GM19463 (cell line): ENCODE results near the gene PPRC1.
A peak's percentile ranks its signal among the peaks of the same experiment; 100 is the strongest.

ENCODE experiments used
- ATAC-seq: cut with Tn5 transposase; IDR thresholded peaks from one replicate; pipeline ENCODE4 v1.9.1; 2021; ENCODE audit warnings: mild to moderate bottlenecking, moderate library complexity; ENCODE audit not compliant: unreplicated experiment

The PPRC1 gene, protein sequence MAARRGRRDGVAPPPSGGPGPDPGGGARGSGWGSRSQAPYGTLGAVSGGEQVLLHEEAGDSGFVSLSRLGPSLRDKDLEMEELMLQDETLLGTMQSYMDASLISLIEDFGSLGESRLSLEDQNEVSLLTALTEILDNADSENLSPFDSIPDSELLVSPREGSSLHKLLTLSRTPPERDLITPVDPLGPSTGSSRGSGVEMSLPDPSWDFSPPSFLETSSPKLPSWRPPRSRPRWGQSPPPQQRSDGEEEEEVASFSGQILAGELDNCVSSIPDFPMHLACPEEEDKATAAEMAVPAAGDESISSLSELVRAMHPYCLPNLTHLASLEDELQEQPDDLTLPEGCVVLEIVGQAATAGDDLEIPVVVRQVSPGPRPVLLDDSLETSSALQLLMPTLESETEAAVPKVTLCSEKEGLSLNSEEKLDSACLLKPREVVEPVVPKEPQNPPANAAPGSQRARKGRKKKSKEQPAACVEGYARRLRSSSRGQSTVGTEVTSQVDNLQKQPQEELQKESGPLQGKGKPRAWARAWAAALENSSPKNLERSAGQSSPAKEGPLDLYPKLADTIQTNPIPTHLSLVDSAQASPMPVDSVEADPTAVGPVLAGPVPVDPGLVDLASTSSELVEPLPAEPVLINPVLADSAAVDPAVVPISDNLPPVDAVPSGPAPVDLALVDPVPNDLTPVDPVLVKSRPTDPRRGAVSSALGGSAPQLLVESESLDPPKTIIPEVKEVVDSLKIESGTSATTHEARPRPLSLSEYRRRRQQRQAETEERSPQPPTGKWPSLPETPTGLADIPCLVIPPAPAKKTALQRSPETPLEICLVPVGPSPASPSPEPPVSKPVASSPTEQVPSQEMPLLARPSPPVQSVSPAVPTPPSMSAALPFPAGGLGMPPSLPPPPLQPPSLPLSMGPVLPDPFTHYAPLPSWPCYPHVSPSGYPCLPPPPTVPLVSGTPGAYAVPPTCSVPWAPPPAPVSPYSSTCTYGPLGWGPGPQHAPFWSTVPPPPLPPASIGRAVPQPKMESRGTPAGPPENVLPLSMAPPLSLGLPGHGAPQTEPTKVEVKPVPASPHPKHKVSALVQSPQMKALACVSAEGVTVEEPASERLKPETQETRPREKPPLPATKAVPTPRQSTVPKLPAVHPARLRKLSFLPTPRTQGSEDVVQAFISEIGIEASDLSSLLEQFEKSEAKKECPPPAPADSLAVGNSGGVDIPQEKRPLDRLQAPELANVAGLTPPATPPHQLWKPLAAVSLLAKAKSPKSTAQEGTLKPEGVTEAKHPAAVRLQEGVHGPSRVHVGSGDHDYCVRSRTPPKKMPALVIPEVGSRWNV (N-terminal part only)

DNA sequence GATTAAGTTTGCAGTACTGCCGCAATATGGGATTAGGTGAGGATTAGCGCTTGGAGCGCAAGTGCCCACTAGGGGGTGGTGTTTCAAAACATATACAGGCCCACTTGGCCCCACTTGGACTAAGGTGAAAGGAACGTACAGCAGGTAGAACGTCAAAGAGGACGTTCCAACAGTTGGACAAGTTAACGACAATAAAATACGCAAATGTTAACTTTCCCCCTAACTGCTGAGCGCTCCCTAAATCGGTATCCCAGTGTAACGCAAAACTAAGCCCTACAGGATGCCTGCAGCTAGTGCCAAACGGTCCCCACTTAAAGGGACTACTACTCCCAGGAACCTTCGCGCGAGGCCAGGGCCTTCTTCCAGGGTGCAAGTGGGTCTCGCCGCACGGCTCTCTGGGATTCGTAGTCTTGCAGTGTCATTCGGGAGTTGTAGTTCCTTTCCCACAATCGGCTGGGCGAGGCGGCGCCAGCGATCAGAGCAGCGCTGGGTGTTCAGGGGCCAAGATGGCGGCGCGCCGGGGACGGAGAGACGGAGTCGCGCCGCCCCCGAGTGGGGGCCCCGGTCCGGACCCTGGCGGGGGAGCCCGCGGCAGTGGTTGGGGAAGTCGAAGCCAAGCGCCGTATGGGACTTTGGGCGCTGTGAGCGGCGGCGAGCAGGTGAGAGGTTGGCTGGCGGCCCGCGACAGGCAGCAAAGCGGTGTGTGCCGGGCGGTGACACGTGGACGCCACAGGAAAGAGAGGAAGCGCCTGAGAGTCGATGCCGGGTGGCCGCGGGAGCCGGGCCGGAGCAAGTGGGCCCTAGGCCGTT lies at the start of gene PPRC1:
TSS of gene PPRC1 (plus strand) at position 478 of the 810 bp plus-strand sequence. CDS start at position 507, 29 bp downstream.
- ATAC-seq = peak; percentile 90

DNA sequence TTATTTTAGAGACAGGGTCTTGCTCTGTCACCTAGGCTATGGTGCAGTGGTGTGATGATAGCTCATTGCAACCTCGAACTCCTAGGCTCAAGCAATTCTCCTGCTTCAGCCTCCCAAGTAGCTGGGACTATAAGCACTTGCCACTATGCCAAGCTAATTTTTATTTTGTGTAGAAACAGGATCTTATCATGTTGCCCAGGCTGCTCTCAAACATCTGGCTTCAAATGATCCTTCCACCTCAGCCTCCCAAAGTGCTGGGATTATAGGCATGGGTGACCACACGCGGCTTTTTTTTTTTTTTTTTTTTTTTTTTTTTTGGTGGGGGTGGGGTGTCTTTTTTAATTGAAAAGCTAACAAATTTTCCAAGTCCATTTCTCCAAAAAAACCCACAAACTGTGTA lies 49.3 kb upstream of the PPRC1 start:
- ATAC-seq = no peak

DNA sequence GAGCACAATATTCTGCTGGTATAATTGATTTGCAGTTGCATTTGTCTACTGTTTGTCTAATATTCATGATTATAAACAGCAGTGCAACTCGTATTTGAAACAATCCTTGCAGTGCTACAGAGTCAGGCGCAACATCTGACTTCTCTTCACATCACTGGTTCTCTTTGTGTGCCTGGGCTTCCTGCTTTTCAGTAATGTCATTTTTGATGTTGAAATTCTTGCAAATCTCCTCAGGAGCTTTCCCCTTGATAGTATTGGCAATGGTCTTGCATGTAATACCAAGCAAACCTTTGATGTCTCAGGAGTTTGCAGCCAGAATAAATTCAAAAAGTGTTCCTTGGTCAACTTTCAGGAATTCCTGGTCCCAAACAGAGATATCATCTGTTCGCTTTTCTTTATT lies 47.5 kb upstream of the PPRC1 start:
- ATAC-seq = no peak

DNA sequence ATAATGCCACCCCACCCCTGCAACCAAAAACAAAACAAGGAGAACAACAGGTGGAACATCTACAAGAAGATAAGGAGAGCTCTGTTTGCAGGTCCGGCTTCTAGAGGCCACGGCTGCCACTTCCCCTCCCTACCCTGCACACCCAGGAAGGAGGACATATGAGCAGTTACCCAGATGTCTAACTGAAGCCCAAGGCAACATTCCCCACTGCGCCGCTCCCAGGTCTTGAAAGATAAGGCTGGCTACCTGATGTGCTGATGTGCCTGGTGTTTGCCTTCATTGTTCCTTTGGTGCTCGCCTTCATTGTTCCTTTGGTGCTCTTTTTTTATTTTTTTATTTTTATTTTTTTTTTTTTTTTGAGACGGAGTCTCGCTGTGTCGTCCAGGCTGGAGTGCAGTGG lies 46.6 kb upstream of the PPRC1 start:
- ATAC-seq = no peak

DNA sequence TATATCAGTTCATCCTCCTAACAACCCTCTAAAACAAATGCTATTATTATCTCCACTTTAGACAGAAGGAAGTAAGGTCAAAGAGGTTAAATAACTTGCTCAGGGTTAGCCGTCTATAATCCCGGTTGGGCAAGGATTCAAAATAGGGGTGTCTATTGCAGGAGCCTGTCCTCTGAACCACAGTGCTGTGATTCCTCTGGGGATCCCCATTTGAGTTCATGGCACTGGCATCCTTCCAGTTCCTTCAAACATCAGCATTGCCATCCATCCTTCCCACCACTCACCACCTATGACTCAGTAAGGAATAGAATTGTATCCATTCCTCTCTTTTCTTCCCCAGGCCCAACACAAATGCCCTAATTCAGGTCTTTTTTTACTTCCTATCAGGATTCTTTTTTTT lies 42.1 kb upstream of the PPRC1 start:
- no peak for ATAC-seq

DNA sequence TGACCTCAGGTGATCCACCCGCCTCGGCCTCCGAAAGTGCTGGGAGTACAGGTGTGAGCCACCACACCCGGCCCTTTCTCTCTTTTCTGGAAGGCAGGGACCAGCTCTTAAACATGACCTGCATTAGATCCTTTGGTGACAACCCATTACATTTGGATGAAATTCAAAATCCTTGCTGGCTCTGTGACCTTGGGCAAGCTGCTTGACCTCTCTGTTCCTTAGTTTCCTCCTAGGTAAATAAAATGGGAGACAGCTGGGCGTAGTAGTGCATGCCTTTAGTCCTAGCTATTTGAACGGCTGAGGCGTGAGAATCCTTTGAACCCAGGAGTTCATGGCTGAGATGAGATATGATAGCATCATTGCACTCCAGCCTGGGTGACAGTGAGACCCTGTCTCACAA lies 36.4 kb upstream of the PPRC1 start:
- ATAC-seq = no peak

DNA sequence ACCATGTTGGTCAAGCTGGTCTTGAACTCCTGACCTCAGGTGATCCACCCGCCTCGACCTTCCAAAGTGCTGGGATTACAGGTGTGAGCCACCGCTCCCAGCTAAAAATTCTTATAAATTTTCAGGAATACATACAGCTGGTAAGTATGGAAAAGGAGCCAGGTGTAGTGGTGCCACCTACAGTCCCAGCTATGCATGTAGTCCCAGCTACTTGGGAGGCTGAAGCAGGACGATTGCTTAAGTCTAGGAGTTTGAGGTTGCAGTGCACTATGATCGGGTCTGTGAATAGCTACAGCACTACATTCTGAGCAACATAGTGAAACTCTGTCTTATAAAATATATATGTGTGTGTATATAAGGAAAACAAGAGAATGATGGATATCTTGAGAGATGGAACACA lies 31.7 kb upstream of the PPRC1 start:
- ATAC-seq = no peak

DNA sequence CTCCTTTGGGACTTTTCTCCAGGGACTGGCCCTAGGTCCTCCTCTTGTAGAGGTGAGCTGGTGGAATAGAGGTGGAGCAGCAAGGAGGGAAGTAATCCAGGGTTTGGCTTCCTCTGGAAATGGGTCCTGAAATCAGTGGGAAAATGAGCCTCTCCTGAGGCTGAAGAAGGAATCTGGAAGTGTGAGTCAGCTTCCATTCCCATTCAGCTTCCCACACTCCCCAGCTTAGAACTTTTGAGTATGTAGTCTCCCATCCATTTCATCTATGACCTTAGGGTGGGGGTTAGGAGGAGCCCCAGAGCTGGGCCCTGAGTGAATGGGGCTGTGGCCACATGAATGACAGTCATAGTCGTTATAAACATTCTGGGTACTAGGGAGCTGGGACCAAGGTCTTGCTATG lies 30.4 kb upstream of the PPRC1 start:
- ATAC-seq = no peak

DNA sequence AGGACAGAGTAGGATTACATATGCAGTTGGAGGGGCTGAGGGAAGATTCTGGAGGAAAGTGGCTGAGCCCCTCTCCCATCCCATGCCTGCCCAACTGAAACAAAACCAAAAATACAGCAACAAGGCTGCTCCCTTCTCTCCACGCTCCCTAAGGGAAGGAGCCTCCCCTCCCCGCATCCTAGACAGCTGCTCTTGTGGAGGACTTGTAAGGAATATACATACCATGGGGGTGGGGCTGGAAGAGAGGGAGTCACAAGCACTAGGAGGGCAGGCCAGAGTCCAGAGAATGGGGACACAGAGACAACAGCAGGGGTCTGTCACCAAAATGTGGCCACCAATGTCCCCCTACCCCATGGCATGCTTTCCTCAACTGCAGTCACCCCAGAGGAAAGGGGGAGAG lies 25.8 kb upstream of the PPRC1 start:
- no peak for ATAC-seq

DNA sequence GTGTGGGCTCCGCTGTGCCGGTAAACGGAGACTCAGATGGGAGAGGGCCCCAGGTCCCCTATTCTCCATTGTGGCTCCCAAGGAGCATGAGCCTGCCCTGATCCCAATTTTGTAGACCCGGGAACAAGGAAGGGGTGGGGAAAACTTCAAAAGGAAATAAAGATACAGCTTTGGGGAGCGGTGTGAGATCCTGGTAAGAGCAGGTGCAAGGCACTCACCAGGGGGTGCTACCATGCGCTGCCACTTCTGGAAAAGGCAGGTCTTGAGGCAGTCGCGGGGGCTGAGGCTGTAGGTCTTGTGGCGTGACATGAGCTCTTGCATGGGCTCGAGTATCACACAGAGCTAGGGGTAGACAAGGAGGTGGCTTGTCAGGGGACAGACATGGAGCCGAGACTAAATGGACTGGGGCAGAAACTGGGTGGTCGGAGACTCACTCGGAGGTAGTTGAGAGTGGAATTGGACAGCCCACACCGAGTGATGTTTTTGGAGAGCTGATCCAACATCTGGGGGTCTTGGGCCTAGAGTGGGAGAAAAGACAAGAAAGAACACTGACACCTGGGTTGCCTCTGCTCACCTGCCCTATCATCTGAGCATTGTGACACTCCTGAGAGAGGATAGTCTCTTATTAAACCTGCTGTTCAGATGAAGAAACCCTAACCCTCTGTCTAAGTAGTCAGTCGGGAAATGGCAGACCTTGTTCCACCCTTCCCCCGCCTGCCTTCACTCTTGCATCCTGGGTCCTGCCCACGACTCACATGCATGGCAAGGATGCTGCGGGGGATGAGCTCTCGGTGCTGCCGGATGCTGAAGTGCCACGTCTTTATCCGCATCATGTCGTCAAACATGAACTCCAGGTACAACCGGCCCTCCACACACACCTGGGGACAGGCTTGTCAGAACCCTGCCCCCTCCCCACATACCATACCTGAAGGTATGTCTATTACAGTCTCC lies 23.4 kb upstream of the PPRC1 start:
- ATAC-seq = no peak

DNA sequence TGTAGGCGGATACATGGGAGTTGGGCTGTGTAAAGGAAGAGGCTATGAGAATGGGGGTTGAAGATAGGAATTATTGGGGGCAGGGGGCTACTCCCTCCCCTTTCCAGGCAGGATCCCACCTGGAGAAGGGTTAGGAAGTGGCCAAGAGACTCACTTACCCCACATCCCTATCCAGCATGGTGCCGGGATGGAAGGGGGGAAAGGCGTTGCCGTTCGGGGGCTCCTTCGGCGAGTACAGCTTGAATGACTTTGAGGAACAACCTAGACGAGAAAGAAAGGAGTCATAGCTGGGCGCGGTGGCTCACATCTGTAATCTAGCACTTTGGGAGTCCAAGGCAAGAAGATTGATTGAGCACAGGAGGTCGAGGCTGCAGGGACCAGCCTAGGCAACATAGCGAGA lies 21.6 kb upstream of the PPRC1 start:
- ATAC-seq = no peak

DNA sequence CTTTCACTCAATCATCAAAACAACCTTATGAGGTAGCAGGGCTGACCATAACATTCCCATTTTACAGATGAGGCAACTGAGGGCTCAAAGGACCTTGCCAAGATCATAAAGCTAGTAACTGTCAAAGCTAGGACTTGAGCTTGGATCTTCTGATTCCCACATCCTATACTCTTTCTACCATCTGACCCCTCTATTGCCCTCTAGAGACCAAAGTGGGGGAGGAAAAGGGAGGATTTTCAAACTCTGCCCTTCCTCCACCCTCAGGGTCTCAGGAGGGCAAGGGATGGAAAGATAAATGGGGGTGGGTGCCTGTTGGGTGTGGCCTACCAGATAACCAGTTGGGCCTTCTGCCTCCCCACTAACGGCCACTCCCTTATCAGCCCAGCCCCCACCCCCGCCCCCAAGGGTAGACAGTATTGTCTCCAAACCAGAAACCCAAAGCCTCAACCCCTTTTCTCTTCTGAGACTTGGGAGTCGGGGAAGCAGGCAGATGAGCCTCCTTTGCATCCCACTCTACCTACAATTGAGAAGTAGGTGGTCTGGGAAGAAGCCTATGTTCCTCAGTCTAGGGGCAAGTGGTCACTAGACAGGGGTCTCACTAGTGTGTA lies 20.5 kb upstream of the PPRC1 start:
- no peak for ATAC-seq

DNA sequence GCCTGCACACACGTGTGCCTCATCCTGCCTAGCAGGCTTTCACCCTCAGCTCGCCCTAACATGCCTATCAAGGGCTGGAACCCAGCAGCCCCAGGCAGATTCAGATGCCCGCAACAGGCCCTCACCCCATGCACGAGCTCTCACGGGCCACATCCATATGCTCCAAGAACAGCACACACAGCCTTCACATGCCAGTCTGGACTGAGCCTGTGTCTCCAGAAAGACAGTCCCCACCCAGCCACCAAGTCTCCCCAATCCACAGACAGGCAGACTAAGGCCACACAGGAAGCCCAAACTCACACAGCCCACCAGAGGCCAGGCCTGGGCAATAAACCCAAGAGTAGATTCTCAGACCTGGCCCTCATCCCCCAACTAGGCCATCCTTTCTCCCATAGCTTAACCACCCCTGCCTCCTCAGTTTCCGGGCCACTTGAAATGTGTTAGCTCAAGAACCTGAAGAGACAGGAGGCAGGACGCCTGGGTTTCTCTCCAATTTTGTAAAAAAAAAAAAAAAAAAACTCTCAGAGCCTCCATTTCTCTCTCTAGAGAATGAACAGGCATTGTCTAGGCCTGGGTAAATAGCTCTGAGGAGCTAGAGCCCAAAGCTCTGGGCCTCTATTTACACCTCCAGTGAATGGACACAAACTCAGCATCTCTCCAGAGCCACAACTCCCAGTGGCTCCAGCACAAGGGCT lies 19.4 kb upstream of the PPRC1 start:
- ATAC-seq = no peak

DNA sequence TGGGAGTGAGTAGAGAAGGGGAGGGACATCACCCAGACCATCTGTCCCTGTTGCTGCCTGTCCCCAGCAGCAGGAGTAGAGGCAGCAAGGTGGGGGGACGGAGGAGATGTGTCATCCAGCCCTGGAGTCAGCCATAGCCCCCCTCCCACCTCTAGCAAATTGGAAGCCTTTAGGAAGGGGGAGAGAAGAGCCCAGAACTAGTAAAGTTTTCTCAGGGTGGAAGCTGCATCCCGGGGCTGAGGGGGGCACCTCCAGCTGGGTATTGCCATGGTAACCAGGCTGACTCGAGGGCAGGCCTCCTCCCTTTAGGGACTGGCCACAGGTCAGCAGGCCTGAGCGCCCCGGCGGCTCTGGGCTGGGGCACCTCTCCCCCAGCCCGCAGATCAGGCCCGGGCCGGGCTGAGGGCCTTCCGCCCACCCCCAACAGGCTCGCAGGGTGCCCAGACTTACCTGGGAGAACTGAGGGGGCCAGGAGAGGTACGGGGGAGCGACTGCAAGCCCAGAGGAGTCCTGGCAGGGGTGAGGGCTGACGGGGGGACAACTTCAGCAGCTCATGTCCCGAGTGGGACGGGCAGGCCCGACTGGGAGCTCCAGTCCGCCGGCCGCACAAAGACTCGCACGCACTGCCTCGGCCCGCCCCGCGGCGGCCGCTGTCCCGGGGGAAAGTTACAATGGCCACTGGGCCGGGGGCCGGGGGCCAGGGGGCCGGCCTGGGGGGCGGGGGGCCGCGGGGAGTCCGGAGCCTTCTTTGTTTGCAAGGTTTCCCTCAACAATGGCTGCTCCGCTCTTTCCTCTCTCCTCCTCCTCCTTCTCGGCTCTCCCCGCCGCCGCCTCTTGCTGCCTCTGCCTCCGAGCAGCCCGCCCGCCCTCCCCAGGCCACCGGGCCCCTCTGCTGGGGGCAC lies 18.6 kb upstream of the PPRC1 start:
- ATAC-seq = peak; percentile 19

DNA sequence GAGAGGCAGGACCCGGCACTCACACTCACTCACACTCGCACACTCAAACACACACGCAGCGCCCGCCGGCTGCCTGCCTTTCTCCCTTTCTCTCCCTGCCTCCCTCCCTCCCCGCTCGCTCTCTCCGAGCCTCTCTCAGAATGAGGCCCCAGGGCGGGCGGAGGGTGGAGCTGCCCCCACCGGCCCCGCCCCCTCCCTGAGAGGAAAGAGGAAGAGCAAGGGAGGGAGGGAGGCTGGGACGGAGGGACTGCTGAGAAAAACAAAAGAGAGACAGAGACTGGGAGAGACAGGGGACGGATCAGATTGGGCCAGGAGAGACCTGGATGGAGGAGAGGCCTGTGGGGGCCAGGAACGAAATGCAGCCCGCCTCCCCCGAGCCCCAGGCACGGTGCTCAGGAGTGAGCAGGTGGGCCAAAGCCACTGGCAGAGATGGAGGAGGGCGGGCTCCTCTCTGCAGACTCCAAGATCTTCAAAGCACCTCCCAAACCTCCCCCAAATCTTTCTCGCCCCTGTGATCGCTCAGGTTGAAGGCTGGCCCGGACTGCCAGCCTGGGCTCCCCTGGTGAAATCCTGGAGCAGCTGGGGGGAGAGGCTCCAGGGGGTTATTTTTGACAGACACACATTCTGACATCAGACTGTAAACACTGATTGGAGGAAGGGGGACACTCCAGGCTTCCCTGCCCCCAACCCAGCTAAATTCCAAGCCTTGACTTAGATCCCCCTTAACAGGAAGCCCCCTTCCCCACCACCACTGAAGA lies 17.8 kb upstream of the PPRC1 start:
- peak; percentile 79 for ATAC-seq

DNA sequence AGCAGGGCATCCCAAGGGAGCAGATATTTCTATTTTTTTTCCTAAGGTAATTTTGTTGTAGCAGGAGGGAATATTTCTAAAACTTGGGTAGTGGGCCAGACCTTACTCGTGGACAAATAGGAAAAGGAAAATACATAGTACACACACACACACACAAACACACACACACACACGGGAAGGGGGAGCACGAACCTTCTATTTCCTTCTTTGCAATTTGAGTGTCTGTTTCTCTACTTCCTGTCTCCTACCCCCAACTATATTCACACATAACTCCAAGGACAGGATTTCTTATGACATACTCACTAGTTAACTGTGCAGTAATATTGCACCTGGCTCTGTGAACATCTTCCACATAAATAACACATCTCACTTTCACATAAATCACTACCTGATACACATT lies 17.1 kb upstream of the PPRC1 start:
- ATAC-seq = no peak
